GM18519 (cell line): ENCODE data around the gene IFT122.

Source experiments
- ATAC-seq: cut with Tn5 transposase; IDR thresholded peaks from one replicate; pipeline ENCODE4 v1.9.1; 2021; ENCODE audit warnings: mild to moderate bottlenecking, moderate library complexity; ENCODE audit not compliant: unreplicated experiment, low FRiP score

Gene IFT122

GRCh38 chr3:129553719-129554118 is 113.7 kb downstream of the IFT122 start:
- no peak for ATAC-seq

GRCh38 chr3:129554356-129555152 is 114.5 kb downstream of the IFT122 start:
- no peak for ATAC-seq

- ATAC-seq, result no peak
Measured at GRCh38 chr3:129555153-129555550, 115.1 kb downstream of the IFT122 start.

GRCh38 chr3:129555616-129556357 is 115.8 kb downstream of the IFT122 start:
- ATAC-seq, result no peak

- ATAC-seq, result no peak
Measured at GRCh38 chr3:129556358-129556695, 116.3 kb downstream of the IFT122 start.

- no peak for ATAC-seq
Measured at GRCh38 chr3:129556890-129557547, 117.0 kb downstream of the IFT122 start.

GRCh38 chr3:129557548-129557894 is 117.5 kb downstream of the IFT122 start:
- no peak for ATAC-seq

- no peak for ATAC-seq
Measured at GRCh38 chr3:129558081-129558771, 118.2 kb downstream of the IFT122 start.

GRCh38 chr3:129558772-129559564 is 118.9 kb downstream of the IFT122 start:
- no peak for ATAC-seq

GRCh38 chr3:129559565-129560079 is 119.6 kb downstream of the IFT122 start:
- ATAC-seq, result no peak

- no peak for ATAC-seq
Measured at GRCh38 chr3:129560269-129560787, 120.3 kb downstream of the IFT122 start.

GRCh38 chr3:129560911-129561594 is 121.0 kb downstream of the IFT122 start:
- no peak for ATAC-seq

GRCh38 chr3:129561619-129562248 is 121.7 kb downstream of the IFT122 start:
- no peak for ATAC-seq

GRCh38 chr3:129562803-129563202 is 122.8 kb downstream of the IFT122 start:
- ATAC-seq, result no peak

- no peak for ATAC-seq
Measured at GRCh38 chr3:129563332-129563731, 123.3 kb downstream of the IFT122 start.

- ATAC-seq, result no peak
Measured at GRCh38 chr3:129563850-129564535, 124.0 kb downstream of the IFT122 start.

GRCh38 chr3:129564981-129565644 is 125.1 kb downstream of the IFT122 start:
- ATAC-seq, result no peak

- ATAC-seq, result no peak
Measured at GRCh38 chr3:129565902-129566301, 125.9 kb downstream of the IFT122 start.
